HAP-1 (cell line): ENCODE data around the gene IRF4.

Source experiments
- DNase-seq, 2 experiments: peaks; one replicate each; pipeline ENCODE4 v3.0.0-alpha.2; 2016 to 2020; ENCODE audit warnings: low spot score in 2 of 2
- H3K27me3 ChIP-seq: fragments of 250-450 bp; sonication (Bioruptor Pico); 2 replicates; pipeline ENCODE4 v1.5.1; 2020; ENCODE audit warnings: low read depth, mild to moderate bottlenecking, moderate library complexity
- H3K36me3 ChIP-seq: fragments of 250-450 bp; sonication (Bioruptor Pico); replicated peaks from 2 replicates; pipeline ENCODE4 v1.5.1; 2020; ENCODE audit warnings: mild to moderate bottlenecking
- H3K4me1 ChIP-seq: fragments of 250-450 bp; sonication (Bioruptor Pico); 2 replicates; pipeline ENCODE4 v1.5.1; 2020; ENCODE audit warnings: mild to moderate bottlenecking
- H3K4me3 ChIP-seq: fragments of 250-450 bp; sonication (Bioruptor Pico); 2 replicates; pipeline ENCODE4 v1.5.1; 2020; ENCODE audit warnings: mild to moderate bottlenecking, moderate library complexity
- H3K9me3 ChIP-seq: fragments of 250-450 bp; sonication (Bioruptor Pico); 2 replicates; pipeline ENCODE4 v1.5.1; 2020; ENCODE audit warnings: mild to moderate bottlenecking, moderate library complexity
- in situ Hi-C: fragments of 300-500 bp; cut with MboI; formaldehyde crosslinking; loops from 3 replicates; pipeline ENCODE4 v1.14.3; 2020; ENCODE audit warnings: low sequenced_read_pairs, inconsistent platforms, mixed read lengths

IRF4 gene

DNA sequence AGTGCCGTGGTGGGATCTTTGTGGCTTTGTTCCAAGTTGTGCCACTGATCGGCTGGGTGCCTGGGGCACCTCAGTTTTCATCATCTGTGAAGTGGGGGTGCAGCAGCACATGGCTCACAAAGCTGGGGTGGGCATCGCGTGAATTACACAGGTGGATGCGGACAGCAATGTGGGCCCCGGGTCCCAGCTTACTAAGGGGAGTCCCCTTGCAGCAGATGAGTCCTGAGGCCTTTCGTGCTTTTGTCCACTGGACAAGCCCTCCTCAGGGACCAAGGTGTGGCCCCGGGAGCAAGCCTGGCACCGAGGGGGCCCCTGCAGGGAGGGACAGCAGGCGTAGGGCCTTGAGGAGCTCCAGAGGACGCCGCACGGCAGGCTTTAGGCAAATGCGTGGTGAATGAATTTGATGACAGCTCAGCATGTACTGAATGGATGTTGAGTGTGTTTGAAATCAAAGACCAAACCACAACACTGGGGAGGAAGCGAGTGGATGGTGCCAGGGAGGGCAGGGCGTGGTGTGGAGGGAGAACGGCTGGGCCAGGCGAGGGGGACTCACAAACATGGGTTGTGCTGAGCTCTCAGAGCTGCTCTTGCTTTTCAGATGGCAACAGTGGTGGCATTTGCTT is 53.2 kb downstream of the IRF4 start:
- no peaks in the 10 kb centered on the region for H3K9me3 ChIP-seq
- H3K36me3 ChIP-seq: no peaks in the 10 kb centered on the region
- no peaks in the 10 kb centered on the region for H3K27me3 ChIP-seq
- in situ Hi-C loops: no loop called here
- H3K4me3 ChIP-seq: no peak overlapping the region
- no peak for DNase-seq
- H3K4me1 ChIP-seq: no peaks in the 10 kb centered on the region

DNA sequence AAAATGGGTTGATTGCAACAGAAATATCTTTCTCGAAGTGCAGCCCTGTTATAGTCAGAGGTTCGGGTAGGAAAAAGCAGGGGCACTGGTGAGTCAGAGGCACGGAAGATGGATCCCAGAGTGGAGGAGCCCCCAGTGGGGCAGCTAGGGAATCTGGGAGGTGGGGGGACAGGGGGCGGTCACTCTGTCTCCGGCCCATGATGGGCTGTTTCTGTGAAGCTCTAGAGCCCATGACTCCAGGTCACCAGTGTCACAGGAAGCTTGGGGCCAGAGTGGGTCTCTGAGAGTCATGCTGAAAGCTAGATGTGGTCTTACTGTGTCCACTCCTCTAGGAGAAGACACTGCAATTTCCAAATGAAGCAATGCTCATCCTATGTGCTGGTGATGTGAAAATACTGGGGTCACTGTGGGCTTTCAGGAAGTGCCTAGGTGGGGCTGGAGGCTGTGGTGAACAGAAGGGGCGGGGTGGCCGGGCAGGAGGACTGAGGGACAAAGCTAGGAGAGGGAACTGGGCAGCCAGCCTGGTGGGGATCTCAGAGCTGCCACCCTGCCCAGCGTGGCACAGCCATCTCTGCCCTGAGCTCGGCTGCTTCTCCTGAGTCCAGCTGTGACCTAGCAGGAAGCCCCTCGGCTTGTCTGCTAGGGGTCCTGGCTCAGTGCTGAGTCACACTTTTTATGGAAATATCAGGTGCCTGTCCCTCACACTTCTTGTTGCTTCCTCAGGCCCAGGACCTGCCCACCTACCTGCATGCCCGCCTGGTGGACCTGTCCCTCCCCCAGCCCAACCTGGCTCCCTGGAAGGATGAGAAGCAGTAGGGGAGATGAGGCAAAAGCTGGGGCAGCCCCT is 54.2 kb downstream of the IRF4 start:
- Histone ChIP-seq H3K4me1 (no peaks in the 10 kb centered on the region), H3K9me3 (no peaks in the 10 kb centered on the region), H3K27me3 (no peaks in the 10 kb centered on the region), H3K36me3 (no peaks in the 10 kb centered on the region), H3K4me3 (no peak overlapping the region)
- in situ Hi-C loops: no loop called here
- DNase-seq: no peak

DNA sequence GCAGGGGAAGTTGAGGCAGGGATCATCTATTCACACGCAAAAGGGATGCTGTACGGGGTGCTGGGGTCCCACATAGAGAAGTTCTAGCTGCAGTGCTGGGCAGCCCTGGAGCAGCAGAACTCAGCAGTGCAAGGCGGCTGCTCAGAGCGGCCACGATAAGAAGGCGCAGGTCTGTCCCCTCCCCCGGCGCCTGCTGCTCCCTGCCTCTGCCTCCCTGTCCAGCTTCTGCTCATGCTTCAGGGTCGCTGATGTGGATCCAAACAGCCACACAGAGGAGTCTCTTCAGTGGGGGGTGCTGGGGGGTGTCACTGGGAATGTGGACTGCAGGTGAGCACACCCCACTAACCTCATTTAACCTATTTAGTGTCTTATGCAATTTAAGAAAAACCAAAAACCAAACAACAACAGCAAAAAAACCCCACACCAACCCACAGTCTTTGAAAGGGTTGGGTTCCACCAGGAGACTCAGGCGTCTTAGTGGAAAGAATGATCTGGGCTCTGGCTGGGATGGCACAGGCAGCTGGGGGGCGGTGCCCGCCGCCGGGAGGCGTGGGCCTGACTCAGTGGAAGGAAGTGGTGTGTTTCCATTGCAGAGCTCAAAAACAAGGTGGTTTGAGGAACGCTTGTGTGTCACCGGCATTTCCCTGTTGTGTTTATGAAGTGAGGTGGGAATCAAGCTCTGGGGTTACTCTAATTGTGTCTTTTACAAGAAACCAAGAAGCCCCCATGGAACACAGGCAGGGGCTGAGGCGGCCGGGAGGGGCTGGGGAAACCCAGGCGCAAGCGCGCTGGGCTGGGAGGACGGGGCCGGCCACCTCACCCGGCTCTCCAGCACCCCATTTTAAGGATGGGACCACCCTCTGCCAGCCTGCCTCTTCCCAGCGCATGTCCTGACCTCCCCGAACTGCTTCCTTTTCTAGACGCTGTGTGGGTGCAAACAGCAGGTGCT is 55.1 kb downstream of the IRF4 start:
- no peak for DNase-seq
- H3K4me3 ChIP-seq: no peak overlapping the region
- no peaks in the 10 kb centered on the region for H3K27me3 ChIP-seq
- no peaks in the 10 kb centered on the region for H3K4me1 ChIP-seq
- in situ Hi-C loops: no loop called here
- no peaks in the 10 kb centered on the region for H3K36me3 ChIP-seq
- H3K9me3 ChIP-seq: no peaks in the 10 kb centered on the region

DNA sequence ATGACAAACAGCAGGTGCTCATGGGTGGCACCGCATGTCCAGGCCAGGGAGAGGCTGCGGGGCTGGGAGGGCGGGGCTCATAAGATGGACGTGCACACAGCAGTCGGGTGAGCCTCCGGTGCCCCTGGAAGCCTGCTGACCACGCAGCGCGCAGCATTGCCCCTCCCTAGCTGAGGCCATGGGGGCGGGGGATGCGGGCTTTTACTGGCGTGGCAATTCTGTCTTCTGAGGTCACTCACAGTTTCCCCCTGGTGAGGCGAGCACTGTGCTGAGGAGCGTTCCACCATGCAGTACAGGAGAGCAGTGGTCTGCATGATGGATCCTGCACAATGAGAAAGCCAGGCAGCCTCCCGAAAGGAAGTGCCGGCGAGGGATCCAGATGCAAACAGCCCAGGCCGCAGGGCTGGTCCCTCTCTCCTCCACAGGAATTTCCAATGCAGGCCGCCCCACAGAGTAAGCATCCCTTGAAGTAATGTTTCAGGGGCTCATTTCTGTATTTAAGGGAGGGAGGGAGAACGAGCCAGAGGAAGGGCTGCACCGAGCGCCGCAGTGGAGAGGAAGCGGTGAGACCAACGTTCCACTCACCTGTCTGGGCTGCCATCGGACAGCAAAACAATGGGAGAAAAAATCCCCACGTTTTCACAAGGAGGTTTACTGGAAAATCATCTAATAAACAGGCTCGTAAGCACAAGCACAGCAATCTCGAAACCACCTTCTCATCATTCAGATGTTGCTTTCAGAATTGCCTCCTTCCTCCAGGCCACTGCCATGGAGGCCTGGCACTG is 56.0 kb downstream of the IRF4 start:
- H3K36me3 ChIP-seq: no peaks in the 10 kb centered on the region
- in situ Hi-C loops: no loop called here
- H3K4me1 ChIP-seq: no peaks in the 10 kb centered on the region
- H3K9me3 ChIP-seq: no peaks in the 10 kb centered on the region
- DNase-seq: no peak
- H3K4me3 ChIP-seq: no peak overlapping the region
- H3K27me3 ChIP-seq: no peaks in the 10 kb centered on the region

DNA sequence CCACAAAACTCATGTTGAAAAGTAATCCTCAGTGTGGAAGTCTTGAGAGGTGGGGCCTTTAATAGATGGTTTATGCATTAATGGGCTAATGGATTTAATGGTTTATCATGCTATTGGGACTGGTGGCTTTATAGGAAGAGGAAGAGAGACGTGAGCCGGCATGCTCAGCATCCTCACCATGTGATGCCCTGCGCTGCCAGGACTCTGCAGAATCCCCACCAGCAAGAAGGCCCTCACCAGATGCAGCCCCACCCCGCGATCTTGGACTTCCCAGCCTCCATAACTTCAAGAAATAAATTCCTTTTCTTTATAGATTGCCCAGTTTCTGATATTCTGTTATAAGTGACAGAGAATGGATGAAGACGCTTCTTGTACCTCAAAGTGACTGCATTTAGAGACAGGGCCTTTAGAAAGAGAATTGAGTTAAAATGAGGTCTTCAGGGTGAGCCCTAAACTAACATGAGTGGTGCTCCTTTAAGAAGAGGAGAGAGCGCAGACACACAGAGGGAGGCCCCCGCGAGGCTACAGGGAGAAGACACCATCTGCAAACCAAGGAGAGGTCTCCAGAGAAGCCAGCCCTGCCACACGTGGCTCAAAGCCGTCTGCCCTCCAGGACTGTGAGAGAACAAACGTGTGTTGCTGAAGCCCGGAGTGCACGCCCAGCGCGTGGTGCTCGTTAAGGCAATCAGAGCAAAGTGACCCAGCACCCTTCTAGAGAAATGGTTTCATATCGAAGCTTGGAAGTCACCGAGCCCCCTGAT is 56.9 kb downstream of the IRF4 start:
- H3K9me3 ChIP-seq: no peaks in the 10 kb centered on the region
- in situ Hi-C loops: no loop called here

DNA sequence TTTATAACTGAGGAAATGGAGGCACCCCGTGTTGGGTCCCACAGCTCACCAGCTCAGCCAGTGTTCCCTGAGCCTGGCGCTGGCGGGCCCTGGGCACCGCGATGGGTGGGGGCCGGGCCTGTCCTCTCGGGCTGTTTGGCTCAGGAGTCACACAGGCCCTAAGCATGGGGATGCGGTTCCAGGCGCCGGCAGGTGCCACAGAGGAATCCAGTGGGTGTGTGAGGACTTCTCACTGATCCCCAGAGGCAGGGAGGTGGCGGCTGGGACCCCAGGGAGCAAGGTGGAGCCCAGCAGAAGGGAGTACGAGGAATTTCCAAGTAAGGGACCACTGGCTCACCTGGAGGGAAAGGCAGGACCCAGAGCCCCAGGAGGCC is 57.5 kb downstream of the IRF4 start:
- in situ Hi-C loops: no loop called here
- Histone ChIP-seq H3K4me3 (no peak overlapping the region), H3K27me3 (no peaks in the 10 kb centered on the region), H3K4me1 (no peaks in the 10 kb centered on the region), H3K9me3 (no peaks in the 10 kb centered on the region), H3K36me3 (no peaks in the 10 kb centered on the region)
- DNase-seq: no peak

More for the DNA sequence above, 56.9 kb downstream of the IRF4 start:
- H3K4me3 ChIP-seq: no peak overlapping the region
- no peaks in the 10 kb centered on the region for H3K27me3 ChIP-seq
- no peaks in the 10 kb centered on the region for H3K36me3 ChIP-seq
- H3K4me1 ChIP-seq: no peaks in the 10 kb centered on the region
- DNase-seq: no peak

DNA sequence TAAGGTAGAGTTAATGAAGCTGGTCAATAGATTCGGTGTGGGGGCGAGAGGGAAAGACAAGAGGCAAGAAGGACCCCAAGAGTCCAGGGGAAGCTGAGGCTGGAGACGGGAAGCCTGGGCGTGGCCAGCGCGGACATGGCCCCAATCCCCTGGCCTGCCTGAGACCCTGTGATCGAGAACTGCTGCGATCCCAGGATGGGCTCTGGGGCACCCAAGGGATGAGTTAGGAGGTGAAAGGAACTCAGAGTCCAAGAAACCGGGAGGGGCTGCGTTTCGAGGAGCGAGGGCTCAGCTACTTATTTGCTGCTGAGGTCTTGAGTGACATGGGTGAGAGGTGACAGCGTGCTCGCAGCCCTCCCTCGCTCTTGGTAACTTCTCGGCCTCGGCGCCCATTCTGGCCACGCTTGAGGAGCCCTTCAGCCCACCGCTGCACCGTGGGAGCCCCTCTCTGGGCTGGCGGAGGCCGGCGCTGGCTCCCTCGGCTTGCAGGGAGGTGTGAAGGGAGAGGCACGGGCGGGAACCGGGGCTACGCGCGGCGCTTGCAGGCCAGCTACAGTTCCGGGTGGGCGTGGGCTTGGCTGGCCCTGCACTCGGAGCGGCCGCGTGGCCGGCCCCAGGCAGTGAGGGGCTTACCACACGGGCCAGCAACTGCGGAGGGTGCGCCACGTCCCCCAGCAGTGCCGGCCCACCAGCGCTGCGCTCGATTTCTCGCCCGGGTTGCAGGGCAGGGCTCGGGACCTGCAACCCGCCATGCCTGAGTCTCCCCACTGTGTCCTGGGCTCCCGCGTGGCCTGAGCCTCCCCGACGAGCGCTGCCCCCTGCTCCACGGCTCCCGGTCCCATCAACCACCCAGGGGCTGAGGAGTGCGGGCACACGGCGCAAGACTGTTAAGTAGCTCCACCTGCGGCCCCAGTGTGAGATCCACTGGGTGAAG is 58.2 kb downstream of the IRF4 start:
- H3K4me1 ChIP-seq: no peaks in the 10 kb centered on the region
- in situ Hi-C loops: no loop called here
- H3K36me3 ChIP-seq: no peaks in the 10 kb centered on the region
- H3K9me3 ChIP-seq: no peaks in the 10 kb centered on the region
- no peak overlapping the region for H3K4me3 ChIP-seq
- no peak for DNase-seq
- H3K27me3 ChIP-seq: no peaks in the 10 kb centered on the region

DNA sequence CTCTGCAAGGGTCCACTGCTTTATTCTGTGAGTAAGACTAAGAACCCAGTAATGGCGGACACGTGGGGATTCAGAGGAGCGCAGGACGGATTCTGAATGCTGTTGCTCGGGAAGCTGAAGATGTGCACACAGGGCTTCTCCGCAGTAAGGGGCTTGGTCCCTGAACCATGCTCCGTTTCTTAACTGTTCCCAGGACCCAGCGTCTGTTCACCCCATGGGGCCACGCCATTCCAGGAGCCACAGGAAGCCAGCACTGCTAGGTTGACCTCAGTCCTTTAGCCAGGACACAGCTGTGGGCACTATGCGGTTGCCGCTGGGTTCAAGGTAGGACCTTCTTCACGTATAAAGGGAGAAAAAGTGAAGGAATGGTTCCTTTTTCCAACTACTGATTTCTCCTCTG is 59.8 kb downstream of the IRF4 start:
- Histone ChIP-seq H3K4me3 (no peak overlapping the region), H3K27me3 (no peaks in the 10 kb centered on the region), H3K9me3 (no peaks in the 10 kb centered on the region), H3K4me1 (no peaks in the 10 kb centered on the region), H3K36me3 (no peaks in the 10 kb centered on the region)
- DNase-seq: no peak
- in situ Hi-C loops: no loop called here

DNA sequence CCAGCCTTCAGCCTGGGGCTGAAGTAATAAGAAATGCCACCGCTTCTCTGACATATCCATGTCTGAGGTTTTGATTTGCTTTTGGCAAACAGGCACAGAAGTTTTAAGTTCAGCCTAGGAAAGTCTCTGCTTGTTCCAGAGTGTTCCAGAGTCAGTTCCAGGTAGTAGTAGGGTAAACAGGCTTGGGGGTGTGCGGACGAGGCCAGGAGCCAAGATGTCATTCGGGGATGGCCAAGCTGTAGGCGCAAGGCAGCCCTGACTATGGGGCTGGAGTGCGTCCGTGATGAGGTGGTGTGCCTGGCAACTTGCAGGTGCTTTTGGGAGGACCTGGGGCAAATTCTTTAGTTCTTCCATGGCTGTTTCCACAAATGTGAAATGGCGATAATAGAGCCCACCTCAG is 60.3 kb downstream of the IRF4 start:
- Histone ChIP-seq H3K9me3 (no peaks in the 10 kb centered on the region), H3K4me1 (no peaks in the 10 kb centered on the region), H3K4me3 (no peak overlapping the region), H3K27me3 (no peaks in the 10 kb centered on the region), H3K36me3 (no peaks in the 10 kb centered on the region)
- in situ Hi-C loops: no loop called here
- no peak for DNase-seq

DNA sequence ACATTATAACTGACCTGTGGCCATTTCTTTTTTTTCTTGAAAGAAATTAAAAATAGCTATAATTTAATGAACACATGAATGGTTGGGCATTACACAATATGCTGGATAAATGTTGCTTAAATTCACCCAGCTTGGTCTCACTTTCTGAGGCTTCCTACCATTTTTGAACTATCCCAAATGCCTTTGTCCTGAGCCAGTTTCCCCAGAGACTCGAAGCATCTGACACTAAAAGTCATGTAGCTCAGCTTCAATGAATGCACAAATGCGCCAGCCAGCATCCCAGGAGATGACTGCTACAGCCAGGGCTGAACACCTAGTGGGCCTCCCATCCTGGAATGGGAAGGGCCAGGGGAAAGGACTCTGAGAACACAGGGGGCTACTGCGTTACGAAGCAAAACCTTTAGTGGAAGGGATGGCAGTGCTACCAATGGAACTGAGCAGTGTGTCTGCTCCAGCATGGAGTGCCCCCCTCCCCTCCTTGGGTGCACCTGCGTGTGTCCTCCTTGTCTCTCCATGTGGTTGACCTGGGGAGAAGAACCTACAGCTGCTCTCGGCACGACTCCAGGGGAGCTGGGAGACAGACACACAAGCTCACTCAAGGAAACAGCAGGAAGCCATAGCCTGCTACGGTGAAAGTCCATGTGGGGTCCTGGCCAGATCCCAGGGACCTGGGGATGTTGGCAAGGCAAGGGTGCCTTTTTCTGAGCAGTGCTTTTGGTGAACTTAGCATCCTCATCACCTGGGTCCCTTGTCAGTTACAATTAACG is 60.9 kb downstream of the IRF4 start:
- H3K4me1 ChIP-seq: no peaks in the 10 kb centered on the region
- no peaks in the 10 kb centered on the region for H3K27me3 ChIP-seq
- no peaks in the 10 kb centered on the region for H3K36me3 ChIP-seq
- in situ Hi-C loops: no loop called here
- no peak for DNase-seq
- no peaks in the 10 kb centered on the region for H3K9me3 ChIP-seq
- H3K4me3 ChIP-seq: no peak overlapping the region

DNA sequence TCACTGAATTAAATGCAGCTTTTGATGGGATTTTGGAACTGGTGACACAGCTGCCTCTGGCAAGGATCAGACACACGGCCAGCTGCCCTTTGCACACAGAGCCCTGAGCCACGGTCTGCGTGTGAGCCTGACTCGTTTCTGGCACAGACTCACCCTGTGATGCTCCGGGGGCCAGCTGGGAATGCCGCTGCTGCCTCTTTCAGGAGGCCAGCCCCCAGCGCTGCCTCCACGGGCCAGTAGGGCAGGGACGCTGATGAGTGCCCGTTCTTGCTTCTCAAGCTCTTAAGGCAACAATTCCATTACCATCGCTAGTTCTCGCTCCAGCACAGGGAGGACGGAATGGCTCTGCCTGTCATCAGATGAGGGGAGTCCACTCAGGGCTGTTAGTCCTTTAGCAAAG is 61.6 kb downstream of the IRF4 start:
- in situ Hi-C loops: no loop called here
- H3K27me3 ChIP-seq: no peaks in the 10 kb centered on the region
- H3K4me3 ChIP-seq: no peak overlapping the region
- no peak for DNase-seq
- H3K4me1 ChIP-seq: no peaks in the 10 kb centered on the region
- H3K9me3 ChIP-seq: no peaks in the 10 kb centered on the region
- H3K36me3 ChIP-seq: no peaks in the 10 kb centered on the region
